ENCODE results near the gene SCCPDH.

SCCPDH gene

GRCh38 chr1:246753670-246754535 is 29.7 kb downstream of the SCCPDH start:
- peak in 4 of 5 experiments; percentile 12 to 51 (median 33) for DNase-seq

- DNase-seq = no peak
Measured at GRCh38 chr1:246755419-246755818, 31.2 kb downstream of the SCCPDH start.

GRCh38 chr1:246760422-246761347 is 36.5 kb downstream of the SCCPDH start:
- DNase-seq = no peak

GRCh38 chr1:246761396-246761795 is 37.2 kb downstream of the SCCPDH start:
- DNase-seq = no peak

GRCh38 chr1:246765521-246765920 is 41.3 kb downstream of the SCCPDH start:
- DNase-seq = no peak

GRCh38 chr1:246768403-246769020 is 44.3 kb downstream of the SCCPDH start:
- no peak for DNase-seq

GRCh38 chr1:246769306-246769705 is 45.1 kb downstream of the SCCPDH start:
- no peak for DNase-seq

- no peak for DNase-seq
Measured at GRCh38 chr1:246771366-246771765, 47.2 kb downstream of the SCCPDH start.

- no peak for DNase-seq
Measured at GRCh38 chr1:246772686-246773085, 48.5 kb downstream of the SCCPDH start.

- peak in 1 of 5 experiments; percentile 61 for DNase-seq
Measured at GRCh38 chr1:246773213-246773641, 49.0 kb downstream of the SCCPDH start.

GRCh38 chr1:246775531-246776385 is 51.5 kb downstream of the SCCPDH start:
- no peak for DNase-seq

- no peak for DNase-seq
Measured at GRCh38 chr1:246776923-246777322, 52.7 kb downstream of the SCCPDH start.

GRCh38 chr1:246778663-246779062 is 54.5 kb downstream of the SCCPDH start:
- DNase-seq = no peak

GRCh38 chr1:246779561-246780175 is 55.5 kb downstream of the SCCPDH start:
- DNase-seq = no peak

GRCh38 chr1:246780264-246780663 is 56.1 kb downstream of the SCCPDH start:
- DNase-seq = no peak

GRCh38 chr1:246781212-246781611 is 57.0 kb downstream of the SCCPDH start:
- no peak for DNase-seq

GRCh38 chr1:246782120-246782900 is 58.1 kb downstream of the SCCPDH start:
- peak in 1 of 5 experiments; percentile 31 for DNase-seq

GRCh38 chr1:246784621-246785493 is 60.6 kb downstream of the SCCPDH start:
- peak in 1 of 5 experiments; percentile 26 for DNase-seq

- peak in 1 of 5 experiments; percentile 14 for DNase-seq
Measured at GRCh38 chr1:246785494-246786111, 61.4 kb downstream of the SCCPDH start.

Data from T-helper 2 cell (primary cell).